Transverse colon (tissue), 3 donors: ENCODE results near the gene C2CD4C.

ENCODE experiments used
- EP300 ChIP-seq: sonication (generic); formaldehyde crosslinking; IDR thresholded peaks from one replicate; pipeline ENCODE4 v1.6.1; 2017; ENCODE audit warnings: antibody characterized with exemption, low read depth
- POLR2A ChIP-seq: fragments of 450-650 bp; IDR thresholded peaks from one replicate; pipeline ENCODE4 v1.6.1; 2016; ENCODE audit warnings: antibody characterized with exemption, mild to moderate bottlenecking, moderate library complexity
- TF ChIP-seq, protein P1 (sequence below), 5 experiments: fragments of 200-600 bp in 3 of 5; fragments of 450-650 bp in 2 of 5; sonication (generic) in 3 of 5; IDR thresholded peaks; 1 replicate in 2 of 5; 2 replicates in 3 of 5; pipeline ENCODE4 v1.5.1; 2016 to 2017; ENCODE audit warnings: antibody characterized with exemption in 5 of 5, inconsistent platforms in 3 of 5, mild to moderate bottlenecking in 2 of 5, moderate library complexity in 1 of 5

DNA sequence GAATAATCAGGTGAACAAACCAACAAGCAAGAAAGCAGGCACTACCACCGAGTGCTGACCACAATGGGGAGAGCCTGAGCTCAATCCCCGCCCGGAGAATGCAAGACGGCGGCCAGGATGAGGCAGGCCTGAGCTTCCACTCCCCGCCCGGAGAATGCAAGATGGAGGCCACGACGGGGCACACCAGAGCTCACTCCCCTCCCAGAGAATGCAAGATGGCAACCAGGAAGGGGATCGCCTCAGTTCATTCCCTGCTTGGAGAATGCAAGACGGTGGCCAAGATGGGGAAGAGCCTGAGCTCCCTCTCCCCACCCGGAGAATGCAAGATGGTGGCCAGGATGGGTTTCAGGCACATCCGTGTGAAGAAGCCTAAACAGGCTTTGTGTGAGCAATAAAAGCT is 39.7 kb downstream of the C2CD4C start:
- no peak for TF ChIP-seq EP300
- TF ChIP-seq, protein P1, sequence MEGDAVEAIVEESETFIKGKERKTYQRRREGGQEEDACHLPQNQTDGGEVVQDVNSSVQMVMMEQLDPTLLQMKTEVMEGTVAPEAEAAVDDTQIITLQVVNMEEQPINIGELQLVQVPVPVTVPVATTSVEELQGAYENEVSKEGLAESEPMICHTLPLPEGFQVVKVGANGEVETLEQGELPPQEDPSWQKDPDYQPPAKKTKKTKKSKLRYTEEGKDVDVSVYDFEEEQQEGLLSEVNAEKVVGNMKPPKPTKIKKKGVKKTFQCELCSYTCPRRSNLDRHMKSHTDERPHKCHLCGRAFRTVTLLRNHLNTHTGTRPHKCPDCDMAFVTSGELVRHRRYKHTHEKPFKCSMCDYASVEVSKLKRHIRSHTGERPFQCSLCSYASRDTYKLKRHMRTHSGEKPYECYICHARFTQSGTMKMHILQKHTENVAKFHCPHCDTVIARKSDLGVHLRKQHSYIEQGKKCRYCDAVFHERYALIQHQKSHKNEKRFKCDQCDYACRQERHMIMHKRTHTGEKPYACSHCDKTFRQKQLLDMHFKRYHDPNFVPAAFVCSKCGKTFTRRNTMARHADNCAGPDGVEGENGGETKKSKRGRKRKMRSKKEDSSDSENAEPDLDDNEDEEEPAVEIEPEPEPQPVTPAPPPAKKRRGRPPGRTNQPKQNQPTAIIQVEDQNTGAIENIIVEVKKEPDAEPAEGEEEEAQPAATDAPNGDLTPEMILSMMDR (IDR thresholded peaks at IDR 0.05), result no peak
- no peak for TF ChIP-seq POLR2A
